GM19328 (cell line): Measurements from ENCODE around the gene ALK.

Experiments used
- ATAC-seq: cut with Tn5 transposase; IDR thresholded peaks from one replicate; pipeline ENCODE4 v1.9.1; 2021; ENCODE audit warnings: mild to moderate bottlenecking, moderate library complexity; ENCODE audit not compliant: unreplicated experiment

ALK gene

GRCh38 chr2:29723255-29724001, 198.0 kb downstream of the ALK start:
- no peak for ATAC-seq

- ATAC-seq = no peak
These were observed 201.7 kb downstream of the ALK start for GRCh38 chr2:29719639-29720038.

- no peak for ATAC-seq
These were observed 203.2 kb downstream of the ALK start for GRCh38 chr2:29718076-29718686.

GRCh38 chr2:29715655-29716054, 205.7 kb downstream of the ALK start:
- ATAC-seq = no peak

- no peak for ATAC-seq
These were observed 207.1 kb downstream of the ALK start for GRCh38 chr2:29714333-29714732.

GRCh38 chr2:29706171-29706720, 215.1 kb downstream of the ALK start:
- ATAC-seq = no peak

- ATAC-seq = no peak
These were observed 215.8 kb downstream of the ALK start for GRCh38 chr2:29705616-29706015.

GRCh38 chr2:29703336-29703735, 218.1 kb downstream of the ALK start:
- no peak for ATAC-seq

GRCh38 chr2:29702276-29702675, 219.1 kb downstream of the ALK start:
- no peak for ATAC-seq

- no peak for ATAC-seq
These were observed 220.8 kb downstream of the ALK start for GRCh38 chr2:29700560-29700959.

GRCh38 chr2:29699045-29699444, 222.3 kb downstream of the ALK start:
- ATAC-seq = no peak

GRCh38 chr2:29698216-29698615, 223.2 kb downstream of the ALK start:
- ATAC-seq = no peak

- ATAC-seq = no peak
These were observed 223.7 kb downstream of the ALK start for GRCh38 chr2:29697715-29698114.

GRCh38 chr2:29697181-29697580, 224.2 kb downstream of the ALK start:
- no peak for ATAC-seq

- ATAC-seq = no peak
These were observed 226.6 kb downstream of the ALK start for GRCh38 chr2:29694741-29695140.

- no peak for ATAC-seq
These were observed 229.9 kb downstream of the ALK start for GRCh38 chr2:29691391-29691950.

GRCh38 chr2:29689666-29690065, 231.7 kb downstream of the ALK start:
- no peak for ATAC-seq

GRCh38 chr2:29688429-29688828, 233.0 kb downstream of the ALK start:
- no peak for ATAC-seq

GRCh38 chr2:29687121-29687520, 234.3 kb downstream of the ALK start:
- no peak for ATAC-seq

GRCh38 chr2:29676886-29677453, 244.4 kb downstream of the ALK start:
- no peak for ATAC-seq

- no peak for ATAC-seq
These were observed 256.8 kb downstream of the ALK start for GRCh38 chr2:29664578-29664977.

GRCh38 chr2:29663268-29663667, 258.1 kb downstream of the ALK start:
- no peak for ATAC-seq
